Astrocyte of the spinal cord (primary cell): ENCODE measurements around the gene ARHGAP40.

ENCODE experiments used
- DNase-seq: peaks from one replicate; pipeline ENCODE4 v3.0.0; 2011; ENCODE audit warnings: low read depth, low spot score
- H3K4me3 ChIP-seq: 2 replicates; pipeline ENCODE4 v1.5.1; 2011; ENCODE audit warnings: low read depth, mild to moderate bottlenecking, low read length, moderate library complexity
- in situ Hi-C: cut with HindIII; loops from 2 replicates; pipeline ENCODE4 v1.10.0; 2017; ENCODE audit warnings: low sequenced_read_pairs
- TF ChIP-seq, protein P1 (sequence below): IDR thresholded peaks from 2 replicates; pipeline ENCODE4 v1.5.1; 2012; ENCODE audit warnings: low read depth, mild to moderate bottlenecking, low read length, inconsistent platforms

The ARHGAP40 gene

DNA sequence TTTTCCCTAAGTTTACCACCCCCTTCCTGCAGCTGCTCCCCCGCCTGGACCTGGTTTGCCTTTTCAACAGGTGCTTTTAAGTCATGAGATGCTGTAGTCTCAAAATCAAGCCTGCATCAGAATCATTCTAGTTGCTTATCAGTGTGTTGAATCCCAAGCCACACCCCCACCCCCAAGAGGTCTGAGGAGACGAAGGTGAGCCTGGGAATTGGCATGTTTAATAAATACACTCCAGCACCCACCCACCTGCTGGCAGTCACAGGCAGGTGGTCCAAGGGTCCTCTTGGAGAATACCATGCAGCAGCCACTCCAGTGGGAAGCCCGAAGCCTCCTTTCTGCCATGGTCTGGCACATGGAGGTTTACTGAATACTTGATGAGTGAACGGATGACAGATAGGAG is 21.7 kb upstream of the ARHGAP40 start:
- H3K4me3 ChIP-seq, result no peak overlapping the region
- TF ChIP-seq, protein P1, sequence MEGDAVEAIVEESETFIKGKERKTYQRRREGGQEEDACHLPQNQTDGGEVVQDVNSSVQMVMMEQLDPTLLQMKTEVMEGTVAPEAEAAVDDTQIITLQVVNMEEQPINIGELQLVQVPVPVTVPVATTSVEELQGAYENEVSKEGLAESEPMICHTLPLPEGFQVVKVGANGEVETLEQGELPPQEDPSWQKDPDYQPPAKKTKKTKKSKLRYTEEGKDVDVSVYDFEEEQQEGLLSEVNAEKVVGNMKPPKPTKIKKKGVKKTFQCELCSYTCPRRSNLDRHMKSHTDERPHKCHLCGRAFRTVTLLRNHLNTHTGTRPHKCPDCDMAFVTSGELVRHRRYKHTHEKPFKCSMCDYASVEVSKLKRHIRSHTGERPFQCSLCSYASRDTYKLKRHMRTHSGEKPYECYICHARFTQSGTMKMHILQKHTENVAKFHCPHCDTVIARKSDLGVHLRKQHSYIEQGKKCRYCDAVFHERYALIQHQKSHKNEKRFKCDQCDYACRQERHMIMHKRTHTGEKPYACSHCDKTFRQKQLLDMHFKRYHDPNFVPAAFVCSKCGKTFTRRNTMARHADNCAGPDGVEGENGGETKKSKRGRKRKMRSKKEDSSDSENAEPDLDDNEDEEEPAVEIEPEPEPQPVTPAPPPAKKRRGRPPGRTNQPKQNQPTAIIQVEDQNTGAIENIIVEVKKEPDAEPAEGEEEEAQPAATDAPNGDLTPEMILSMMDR, result no peak
- in situ Hi-C loops, result no loop called here
- no peak for DNase-seq

DNA sequence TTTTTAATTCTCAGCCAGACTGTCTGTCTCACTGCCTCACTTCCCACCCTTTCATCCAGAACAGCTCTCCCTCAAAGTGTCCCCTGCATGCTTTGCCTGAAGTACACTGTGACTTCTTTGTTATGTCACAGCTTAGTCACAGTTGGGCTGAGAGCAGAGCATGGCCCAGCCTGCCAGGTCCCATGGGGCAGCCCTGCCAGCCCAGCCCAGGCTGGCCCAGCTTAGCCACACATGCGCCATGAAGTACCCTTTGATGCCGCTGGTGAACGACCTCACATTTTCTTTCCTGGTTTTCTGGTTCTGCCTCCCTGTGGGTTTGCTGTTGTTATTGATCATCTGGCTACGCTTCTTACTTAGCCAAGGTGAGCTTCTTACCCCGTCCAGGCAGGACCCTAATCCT is 20.6 kb upstream of the ARHGAP40 start, which contains the start of gene ADIG:
Gene ADIG, plus strand, starts transcription at position 185 of the 400 bp plus-strand sequence. Its CDS starts 54 bp downstream, at position 239.
- TF ChIP-seq, protein P1, result no peak
- H3K4me3 ChIP-seq, result no peak within 1 kb of the TSS

DNA sequence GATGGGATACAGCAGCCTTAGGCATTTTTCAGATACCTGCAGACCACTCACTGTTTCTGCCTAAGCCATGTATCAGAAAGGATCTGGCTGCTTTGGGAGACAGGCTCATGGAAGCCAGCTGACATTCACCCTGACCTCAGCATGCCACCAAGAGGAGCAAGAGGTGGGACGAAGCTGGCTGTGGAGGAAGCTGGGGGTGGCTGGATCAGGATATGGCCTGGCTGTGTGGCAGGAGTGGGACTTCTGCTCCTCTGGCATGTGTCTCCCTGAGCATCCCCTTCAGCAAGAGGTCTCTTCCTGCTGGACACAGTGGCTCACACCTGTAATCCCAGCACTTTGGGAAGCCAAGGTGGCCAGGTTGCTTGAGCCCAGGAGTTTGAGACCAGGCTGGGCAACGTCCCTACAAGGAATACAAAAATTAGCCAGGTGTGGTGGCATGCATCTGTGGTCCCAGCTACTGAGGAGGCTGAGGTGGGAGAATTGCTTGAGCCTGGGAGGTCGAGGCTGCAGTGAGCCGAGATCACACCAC is 19.7 kb upstream of the ARHGAP40 start:
- in situ Hi-C loops, result no loop called here
- H3K4me3 ChIP-seq, result no peak overlapping the region
- TF ChIP-seq, protein P1, result no peak
- no peak for DNase-seq

More for the DNA sequence above, 20.6 kb upstream of the ARHGAP40 start, which contains the start of gene ADIG:
- in situ Hi-C loops, result no loop called here
- no peak for DNase-seq

DNA sequence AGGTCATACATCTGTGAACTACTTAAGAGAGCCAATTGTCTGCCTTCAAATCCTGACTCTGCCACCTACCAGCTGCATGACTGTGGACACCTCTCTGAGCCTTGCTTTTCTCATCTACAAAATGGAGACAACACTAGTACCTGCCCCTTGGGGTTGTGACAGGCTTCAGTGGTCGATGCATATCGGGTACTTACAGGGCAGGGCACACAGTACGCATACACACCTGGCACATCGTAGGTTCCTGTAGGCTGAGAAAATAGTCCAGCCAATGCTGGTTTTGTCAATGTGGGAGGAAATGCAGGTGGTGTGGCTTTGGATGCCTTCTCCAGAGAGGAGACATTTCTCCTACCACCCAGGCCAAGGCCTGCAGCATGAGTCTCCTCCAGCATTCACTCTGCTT is 18.3 kb upstream of the ARHGAP40 start:
- DNase-seq, result no peak
- TF ChIP-seq, protein P1, result no peak
- no peak overlapping the region for H3K4me3 ChIP-seq
- in situ Hi-C loops, result no loop called here

DNA sequence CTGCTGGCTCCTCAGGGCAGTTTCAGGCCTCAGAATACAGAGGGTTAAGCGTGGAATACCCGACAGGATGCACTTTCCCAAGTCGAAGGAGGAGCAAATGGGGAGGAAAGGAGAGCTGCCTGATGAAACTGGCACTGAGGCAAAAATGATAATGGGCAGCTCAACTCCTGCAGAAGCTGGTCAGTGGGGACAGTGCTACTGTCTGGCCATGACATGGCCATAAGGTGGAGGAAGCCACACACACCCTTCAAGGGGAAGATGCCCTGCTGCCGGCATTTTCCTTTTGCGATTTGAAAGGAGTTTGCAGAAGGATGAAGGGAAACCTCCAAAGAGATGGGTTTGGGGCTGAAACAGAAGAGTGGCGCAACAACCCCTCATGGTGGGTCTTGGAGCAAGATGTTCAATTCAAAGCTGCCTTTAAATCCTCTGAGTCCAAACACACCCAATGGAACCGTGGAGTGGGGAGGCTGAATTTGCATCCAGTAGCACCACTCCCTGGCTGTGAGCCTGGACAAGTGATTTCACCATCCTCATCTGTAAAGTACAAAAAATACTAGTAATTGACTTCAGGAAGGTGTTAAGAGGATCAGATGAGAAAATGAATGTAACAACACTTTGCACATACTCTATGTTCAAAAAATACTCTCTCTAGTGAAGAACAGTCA is 17.4 kb upstream of the ARHGAP40 start:
- TF ChIP-seq, protein P1, result no peak
- H3K4me3 ChIP-seq, result no peak overlapping the region
- no peak for DNase-seq
- in situ Hi-C loops, result no loop called here

DNA sequence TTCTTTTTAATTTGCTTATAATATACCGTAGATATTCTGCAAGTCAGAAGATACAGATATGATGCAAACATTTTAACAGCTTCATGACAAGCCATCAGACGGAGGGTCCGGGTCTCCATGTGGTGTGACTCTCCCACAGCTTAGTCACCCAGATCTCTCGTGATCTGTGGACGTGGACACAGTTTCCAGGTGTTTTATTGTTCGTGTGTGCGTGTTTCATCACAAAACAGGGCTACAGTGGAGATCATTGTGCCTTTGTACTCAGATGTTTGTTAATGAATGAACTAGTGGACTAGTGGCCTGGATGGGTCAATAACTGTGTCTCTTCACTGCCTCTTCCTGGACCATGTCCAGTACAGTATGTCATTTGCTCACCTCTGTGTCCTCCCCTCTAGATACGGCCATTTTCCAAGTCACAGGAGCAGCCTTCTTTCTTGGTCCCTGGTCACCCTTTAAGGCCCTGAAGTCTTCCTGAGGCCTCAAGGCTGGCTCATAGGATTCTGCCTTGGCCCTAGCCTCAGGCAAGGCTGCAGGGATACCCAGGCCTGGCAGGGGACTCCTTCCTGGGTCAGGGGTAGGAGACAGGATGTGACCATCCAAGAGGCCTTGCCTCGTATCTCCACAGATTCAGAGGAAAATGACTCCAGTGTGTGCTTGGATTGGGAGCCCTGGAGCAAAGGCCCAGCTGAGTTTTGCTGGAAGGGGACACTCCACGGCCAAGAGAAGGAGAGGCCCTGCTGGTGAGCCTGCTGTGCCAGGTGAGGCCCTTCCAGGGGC is 16.0 kb upstream of the ARHGAP40 start:
- no peak for DNase-seq
- TF ChIP-seq, protein P1, result no peak
- in situ Hi-C loops, result no loop called here
- no peak overlapping the region for H3K4me3 ChIP-seq
